Brain microvascular endothelial cell (primary cell): ENCODE results near the gene TNS3.

Experiments
- DNase-seq: peaks from one replicate; pipeline ENCODE4 v3.0.0-alpha.2; 2020
- H3K27ac ChIP-seq: fragments of 250-450 bp; sonication (Bioruptor Pico); 2 replicates; pipeline ENCODE4 v1.5.1; 2020; ENCODE audit warnings: mild to moderate bottlenecking, moderate library complexity
- H3K27me3 ChIP-seq: fragments of 250-450 bp; sonication (Bioruptor Pico); replicated peaks from 2 replicates; pipeline ENCODE4 v1.5.1; 2020; ENCODE audit warnings: mild to moderate bottlenecking
- H3K36me3 ChIP-seq: fragments of 250-450 bp; sonication (Bioruptor Pico); replicated peaks from 2 replicates; pipeline ENCODE4 v1.5.1; 2020; ENCODE audit warnings: mild to moderate bottlenecking
- H3K4me3 ChIP-seq: 2 replicates; pipeline ENCODE4 v1.5.1; 2011; ENCODE audit warnings: low read depth, mild to moderate bottlenecking, control low read depth, low read length, moderate library complexity
- in situ Hi-C: cut with HindIII; loops from 2 replicates; pipeline ENCODE4 v1.10.0; 2017; ENCODE audit warnings: low sequenced_read_pairs, low pct_ligation_motif_present
- TF ChIP-seq, protein P1 (sequence below): IDR thresholded peaks from 2 replicates; pipeline ENCODE4 v1.5.1; 2011; ENCODE audit warnings: low read depth, mild to moderate bottlenecking, moderate library complexity, low read length, control low read depth, inconsistent platforms; ENCODE audit errors: missing control alignments

Gene TNS3

DNA sequence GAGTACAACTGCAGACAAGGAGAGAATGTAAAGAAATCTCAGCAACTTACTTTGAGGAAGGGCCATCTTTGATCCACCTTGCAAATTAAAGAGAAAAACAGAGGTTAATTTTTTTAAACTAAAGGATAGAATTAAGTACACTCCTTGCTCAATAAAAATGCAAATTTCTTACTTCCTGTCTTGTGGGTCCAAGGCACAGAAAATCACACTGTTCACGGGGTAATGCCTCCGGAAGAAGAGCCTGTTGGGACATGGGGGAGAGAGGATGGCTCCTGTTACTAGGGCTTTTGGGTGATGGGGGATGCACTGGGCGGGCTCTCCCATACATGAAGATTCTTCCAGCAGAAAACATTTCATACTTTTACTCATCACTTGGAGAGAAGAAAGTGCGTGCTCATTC is 301.8 kb downstream of the TNS3 start:
- Histone ChIP-seq H3K27ac (no peak overlapping the region), H3K36me3 (peaks cover 63% of the 10 kb centered on the region), H3K27me3 (no peaks in the 10 kb centered on the region), H3K4me3 (no peak overlapping the region)
- DNase-seq: no peak
- in situ Hi-C loops: no loop called here
- TF ChIP-seq, protein P1, sequence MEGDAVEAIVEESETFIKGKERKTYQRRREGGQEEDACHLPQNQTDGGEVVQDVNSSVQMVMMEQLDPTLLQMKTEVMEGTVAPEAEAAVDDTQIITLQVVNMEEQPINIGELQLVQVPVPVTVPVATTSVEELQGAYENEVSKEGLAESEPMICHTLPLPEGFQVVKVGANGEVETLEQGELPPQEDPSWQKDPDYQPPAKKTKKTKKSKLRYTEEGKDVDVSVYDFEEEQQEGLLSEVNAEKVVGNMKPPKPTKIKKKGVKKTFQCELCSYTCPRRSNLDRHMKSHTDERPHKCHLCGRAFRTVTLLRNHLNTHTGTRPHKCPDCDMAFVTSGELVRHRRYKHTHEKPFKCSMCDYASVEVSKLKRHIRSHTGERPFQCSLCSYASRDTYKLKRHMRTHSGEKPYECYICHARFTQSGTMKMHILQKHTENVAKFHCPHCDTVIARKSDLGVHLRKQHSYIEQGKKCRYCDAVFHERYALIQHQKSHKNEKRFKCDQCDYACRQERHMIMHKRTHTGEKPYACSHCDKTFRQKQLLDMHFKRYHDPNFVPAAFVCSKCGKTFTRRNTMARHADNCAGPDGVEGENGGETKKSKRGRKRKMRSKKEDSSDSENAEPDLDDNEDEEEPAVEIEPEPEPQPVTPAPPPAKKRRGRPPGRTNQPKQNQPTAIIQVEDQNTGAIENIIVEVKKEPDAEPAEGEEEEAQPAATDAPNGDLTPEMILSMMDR: no peak

DNA sequence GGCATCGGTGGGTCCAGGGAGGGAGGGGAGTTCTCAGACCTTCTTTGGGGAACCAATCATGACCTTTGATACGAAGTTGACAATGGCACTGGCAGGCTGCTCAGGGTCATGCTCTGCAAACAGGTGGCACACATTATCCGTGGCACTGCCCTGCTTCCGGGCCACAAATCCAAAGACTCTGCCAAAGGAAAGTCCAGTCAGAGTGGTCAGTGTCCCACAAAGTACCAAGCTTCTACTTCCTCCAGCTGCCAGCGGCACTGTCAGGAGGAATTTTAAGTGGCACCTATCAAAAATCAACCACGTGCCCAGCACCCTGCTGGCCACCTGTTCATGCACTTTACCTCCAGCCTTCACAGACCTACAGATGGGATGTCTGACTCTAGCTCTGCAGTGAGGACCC is 303.9 kb downstream of the TNS3 start:
- in situ Hi-C loops: no loop called here
- TF ChIP-seq, protein P1: no peak
- Histone ChIP-seq H3K36me3 (peaks cover 47% of the 10 kb centered on the region), H3K27ac (no peak overlapping the region), H3K4me3 (no peak overlapping the region), H3K27me3 (no peaks in the 10 kb centered on the region)
- no peak for DNase-seq

DNA sequence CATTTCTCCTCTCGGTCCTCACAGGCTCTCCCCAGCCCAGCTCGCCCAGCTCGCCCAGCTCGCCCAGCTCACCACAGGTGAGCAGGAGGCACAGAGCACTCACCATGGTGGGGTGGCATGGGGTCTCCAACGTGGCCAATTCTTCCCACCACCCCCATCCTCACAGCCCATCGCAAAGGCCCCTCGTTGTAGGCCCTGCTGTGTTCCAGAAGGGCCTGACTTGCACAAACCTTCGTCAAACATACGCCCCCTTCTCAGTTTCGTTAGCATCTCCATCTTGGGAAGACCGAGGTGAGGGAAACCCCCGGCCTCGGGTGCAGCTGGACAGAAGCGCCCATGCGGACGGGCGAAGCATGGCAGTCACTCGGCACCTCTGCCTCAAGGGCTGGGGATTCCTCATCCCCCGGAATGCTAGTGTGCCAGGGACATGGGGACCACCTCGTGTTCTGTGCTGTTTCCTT is 304.6 kb downstream of the TNS3 start:
- Histone ChIP-seq H3K36me3 (peaks cover 40% of the 10 kb centered on the region), H3K4me3 (no peak overlapping the region), H3K27ac (no peak overlapping the region), H3K27me3 (no peaks in the 10 kb centered on the region)
- in situ Hi-C loops: no loop called here
- no peak for DNase-seq
- TF ChIP-seq, protein P1: no peak

DNA sequence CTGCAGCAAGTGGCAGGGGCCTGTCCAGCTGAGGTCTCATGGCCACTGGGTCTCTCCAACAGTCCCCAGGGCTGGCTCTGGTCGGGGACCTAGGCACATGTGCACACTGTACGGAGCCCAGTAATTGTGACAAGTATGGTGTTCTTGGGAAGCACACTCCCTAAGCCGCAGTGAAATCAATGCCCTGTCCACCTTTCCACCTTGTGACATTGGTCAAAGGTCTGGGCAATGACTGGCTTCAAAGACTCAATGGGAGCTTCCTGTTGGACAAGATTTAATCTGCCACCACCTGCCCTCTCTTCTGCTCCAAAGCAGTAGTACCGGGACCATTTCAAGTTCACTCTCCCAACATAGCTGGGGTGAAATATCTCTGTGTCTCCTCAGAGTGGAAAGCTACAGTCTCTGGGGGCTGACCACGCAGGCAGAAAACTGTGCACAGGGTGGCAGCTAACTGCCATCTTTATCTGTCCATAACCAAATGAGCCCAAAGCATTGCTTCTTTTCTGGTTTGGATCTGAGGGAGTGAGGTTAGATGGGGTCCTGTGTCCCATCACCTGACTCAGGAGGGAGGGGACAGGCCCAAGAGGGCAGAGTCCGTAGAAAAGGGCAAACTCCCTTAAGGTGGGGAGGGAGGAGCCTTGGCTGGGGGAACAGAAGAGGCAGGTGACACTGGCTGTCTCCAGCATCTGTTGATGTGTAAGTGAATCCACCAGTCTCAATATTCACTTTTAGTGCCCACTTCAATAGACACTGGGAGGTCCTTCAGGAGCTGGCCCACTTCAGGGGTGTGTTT is 307.7 kb downstream of the TNS3 start:
- in situ Hi-C loops: no loop called here
- H3K36me3 ChIP-seq: peaks cover 19% of the 10 kb centered on the region

DNA sequence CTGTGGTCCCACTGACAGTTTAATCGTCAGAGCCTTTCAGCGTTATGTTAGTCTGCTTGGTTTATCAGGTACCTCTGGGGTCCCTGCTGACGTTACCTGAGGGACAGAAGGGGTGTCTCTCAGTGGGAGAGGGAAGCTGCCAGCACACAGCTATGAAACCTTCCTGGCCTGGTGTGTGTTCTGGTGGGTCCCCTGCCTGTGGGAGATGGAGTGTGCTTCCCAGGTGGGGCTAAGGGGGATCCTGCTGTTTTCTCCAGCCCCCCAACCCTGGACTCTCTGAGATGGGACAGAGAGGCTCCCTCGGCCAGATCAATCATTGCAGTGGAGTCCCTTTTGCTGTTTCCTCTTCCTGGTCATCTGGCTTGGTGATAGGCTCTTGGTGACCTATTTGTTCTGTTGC is 308.8 kb downstream of the TNS3 start:
- in situ Hi-C loops: no loop called here
- peaks cover 16% of the 10 kb centered on the region for H3K36me3 ChIP-seq
- no peaks in the 10 kb centered on the region for H3K27me3 ChIP-seq
- TF ChIP-seq, protein P1: no peak
- no peak overlapping the region for H3K4me3 ChIP-seq
- DNase-seq: no peak
- H3K27ac ChIP-seq: no peak overlapping the region

More for the DNA sequence above, 307.7 kb downstream of the TNS3 start:
- TF ChIP-seq, protein P1: no peak
- Histone ChIP-seq H3K4me3 (no peak overlapping the region), H3K27me3 (no peaks in the 10 kb centered on the region), H3K27ac (no peak overlapping the region)
- DNase-seq: no peak
